H1 (cell line): ENCODE data around the gene RAD51B. TPM values are rescaled to one million over a fixed set of nuclear protein-coding genes. Genes with fewer than 3 reads are reported as not detected.
A peak's percentile ranks its signal among the peaks of the same experiment; 100 is the strongest.

Source experiments
- CTCF ChIA-PET: fragments of 300-600 bp; sonication (Branson Sonifier 250); formaldehyde crosslinking; loops from one replicate; lab custom pipeline; 2021; ENCODE audit not compliant: partially characterized antibody; lab: Charles Lee
- POLR2A ChIA-PET: fragments of 300-600 bp; sonication (Branson Sonifier 250); formaldehyde crosslinking; loops from one replicate; lab custom pipeline; 2021; ENCODE audit warnings: inconsistent platforms; ENCODE audit not compliant: partially characterized antibody; lab: Charles Lee
- DNase-seq, 2 experiments: peaks; one replicate each; pipeline versions ENCODE4 v3.0.0 to v3.0.0-alpha.2; 2010 to 2022; ENCODE audit warnings: low spot score in 2 of 2, low read depth in 1 of 2, mixed read lengths in 1 of 2
- FAIRE-seq: peaks from 2 replicates; lab custom pipeline; 2011; peaks lifted over from hg19 to GRCh38; lab: Jason Lieb, UNC
- H2AFZ ChIP-seq: 2 replicates; pipeline ENCODE4 v1.8.1; 2012; ENCODE audit warnings: low read length, inconsistent platforms
- H2AK5ac ChIP-seq: 2 replicates; pipeline ENCODE4 v1.6.1; 2013; ENCODE audit warnings: low read depth, low read length
- H2BK120ac ChIP-seq: replicated peaks from 2 replicates; pipeline ENCODE3; 2013; ENCODE audit warnings: low read depth, low read length, inconsistent platforms
- H2BK12ac ChIP-seq: 2 replicates; pipeline ENCODE4 v1.6.1; 2013; ENCODE audit warnings: low read depth, low read length
- H2BK15ac ChIP-seq: 2 replicates; pipeline ENCODE4 v1.6.1; 2013; ENCODE audit warnings: low read length
- H2BK20ac ChIP-seq: 2 replicates; pipeline ENCODE4 v1.6.1; 2013; ENCODE audit warnings: low read length
- H2BK5ac ChIP-seq: 2 replicates; pipeline ENCODE4 v1.6.1; 2013; ENCODE audit warnings: low read depth, low read length
- H3K14ac ChIP-seq: 2 replicates; pipeline ENCODE4 v1.6.1; 2013; ENCODE audit warnings: inconsistent platforms; ENCODE audit not compliant: insufficient read length
- H3K18ac ChIP-seq: 2 replicates; pipeline ENCODE4 v1.6.1; 2013; ENCODE audit warnings: low read length; ENCODE audit errors: extremely low read depth
- H3K23ac ChIP-seq: 2 replicates; pipeline ENCODE4 v1.6.1; 2013; ENCODE audit warnings: inconsistent platforms; ENCODE audit not compliant: insufficient read length
- H3K23me2 ChIP-seq: 2 replicates; pipeline ENCODE4 v1.6.1; 2013; ENCODE audit warnings: low read depth, low read length
- H3K27ac ChIP-seq: 2 replicates; pipeline ENCODE4 v1.6.1; 2011; ENCODE audit warnings: low read depth, low read length, inconsistent platforms
- H3K27me3 ChIP-seq, 4 experiments: replicated peaks in 1 of 4; 1 replicate in 1 of 4; 2 replicates in 3 of 4; pipeline versions ENCODE4 v1.6.1 to v1.8.1; 2011 to 2013; ENCODE audit warnings: low read length in 3 of 4, mild to moderate bottlenecking in 3 of 4, inconsistent platforms in 2 of 4, mixed read lengths in 2 of 4, moderate library complexity in 1 of 4; ENCODE audit not compliant: control insufficient read depth in 3 of 4, insufficient read depth in 3 of 4; ENCODE audit errors: extremely low read depth in 1 of 4
- H3K36me3 ChIP-seq, 4 experiments: 2 replicates each; pipeline versions ENCODE4 v1.6.1 to v1.8.1; 2011 to 2013; ENCODE audit warnings: mild to moderate bottlenecking in 4 of 4, low read length in 3 of 4, moderate library complexity in 2 of 4, control low read depth in 1 of 4, inconsistent platforms in 1 of 4; ENCODE audit not compliant: insufficient read depth in 4 of 4, control insufficient read depth in 2 of 4
- H3K4ac ChIP-seq: replicated peaks from 2 replicates; pipeline ENCODE3; 2013; ENCODE audit warnings: low read length, low read depth, mixed read lengths, inconsistent platforms; ENCODE audit not compliant: insufficient read length
- H3K4me1 ChIP-seq, 4 experiments: replicated peaks in 1 of 4; 1 replicate in 1 of 4; 2 replicates in 3 of 4; pipeline versions ENCODE4 v1.6.1 to v1.8.1; 2011 to 2013; ENCODE audit warnings: low read length in 3 of 4, inconsistent platforms in 2 of 4, mixed read lengths in 1 of 4; ENCODE audit not compliant: insufficient read depth in 4 of 4, control insufficient read depth in 3 of 4
- H3K4me2 ChIP-seq, 2 experiments: 2 replicates each; pipeline versions ENCODE4 v1.6.1 to v1.8.1; 2011 to 2013; ENCODE audit warnings: low read depth in 2 of 2, low read length in 2 of 2, control low read depth in 1 of 2, inconsistent platforms in 1 of 2, mild to moderate bottlenecking in 1 of 2; ENCODE audit not compliant: insufficient read depth in 1 of 2
- H3K4me3 ChIP-seq, 4 experiments: fragments of 200-600, 300-600 bp in 1 of 4; sonication (generic), shearing (Covaris generic), sonication (Bioruptor Twin) in 1 of 4; 2 replicates each; pipeline versions ENCODE4 v1.5.1 to v1.8.1; 2011 to 2016; ENCODE audit warnings: low read length in 4 of 4, low read depth in 3 of 4, control low read depth in 2 of 4, inconsistent platforms in 2 of 4, mild to moderate bottlenecking in 2 of 4, mixed read lengths in 1 of 4, moderate library complexity in 1 of 4; ENCODE audit not compliant: insufficient read depth in 2 of 4; ENCODE audit errors: extremely low read depth in 1 of 4
- H3K56ac ChIP-seq: replicated peaks from 2 replicates; pipeline ENCODE3; 2013; ENCODE audit warnings: low read depth, mild to moderate bottlenecking, mixed read lengths, low read length, inconsistent platforms; ENCODE audit not compliant: insufficient read length
- H3K79me1 ChIP-seq: 2 replicates; pipeline ENCODE4 v1.6.1; 2013; ENCODE audit warnings: low read depth, low read length, control low read depth
- H3K79me2 ChIP-seq, 2 experiments: 2 replicates each; pipeline versions ENCODE4 v1.6.1 to v1.8.1; 2012 to 2013; ENCODE audit warnings: low read length in 2 of 2, mild to moderate bottlenecking in 2 of 2, inconsistent platforms in 1 of 2; ENCODE audit not compliant: insufficient read depth in 2 of 2, control insufficient read depth in 1 of 2
- H3K9ac ChIP-seq, 4 experiments: replicated peaks in 1 of 4; 1 replicate in 1 of 4; 2 replicates in 3 of 4; pipeline versions ENCODE4 v1.6.1 to v1.8.1; 2011 to 2013; ENCODE audit warnings: low read depth in 3 of 4, low read length in 3 of 4, control low read depth in 2 of 4, mild to moderate bottlenecking in 2 of 4, moderate library complexity in 2 of 4, inconsistent platforms in 1 of 4; ENCODE audit errors: extremely low read depth in 1 of 4
- H3K9me3 ChIP-seq, 2 experiments: 2 replicates each; pipeline versions ENCODE4 v1.6.1 to v1.8.1; 2012 to 2013; ENCODE audit warnings: mild to moderate bottlenecking in 2 of 2, moderate library complexity in 2 of 2, control low read depth in 1 of 2, inconsistent platforms in 1 of 2, low read depth in 1 of 2, low read length in 1 of 2, mixed read lengths in 1 of 2; ENCODE audit not compliant: insufficient read depth in 2 of 2
- H4K20me1 ChIP-seq, 2 experiments: replicated peaks in 1 of 2; 2 replicates each; pipeline versions ENCODE3 to v1.8.1; 2011 to 2013; ENCODE audit warnings: inconsistent platforms in 2 of 2, low read length in 2 of 2, mild to moderate bottlenecking in 1 of 2; ENCODE audit not compliant: insufficient read depth in 2 of 2, control insufficient read depth in 1 of 2
- H4K5ac ChIP-seq: 2 replicates; pipeline ENCODE4 v1.6.1; 2013; ENCODE audit warnings: low read length, low read depth, mixed read lengths, inconsistent platforms; ENCODE audit not compliant: insufficient read length
- H4K8ac ChIP-seq: 2 replicates; pipeline ENCODE4 v1.8.0; 2013; ENCODE audit warnings: mild to moderate bottlenecking, moderate library complexity, low read length, inconsistent platforms; ENCODE audit not compliant: insufficient read depth; ENCODE audit errors: extremely low read depth
- H4K91ac ChIP-seq: replicated peaks from 2 replicates; pipeline ENCODE3; 2013; ENCODE audit warnings: low read length, mixed read lengths, inconsistent platforms; ENCODE audit not compliant: insufficient read length
- RXRA ChIP-seq: IDR thresholded peaks from 2 replicates; pipeline ENCODE4 v1.6.1; 2011; ENCODE audit warnings: low read depth, mild to moderate bottlenecking, low read length, moderate library complexity; ENCODE audit not compliant: insufficient read depth
- WGBS, 2 experiments: shearing (Covaris generic) in 1 of 2; methylation state at CpG; one replicate each; pipeline versions ENCODE4 v1.1.6 to v1.1.7; 2013 to 2015; ENCODE audit warnings: low lambda C conversion rate in 2 of 2, mixed read lengths in 2 of 2, inconsistent platforms in 1 of 2, low coverage in 1 of 2, missing lambda C conversion rate in 1 of 2; ENCODE audit not compliant: insufficient replicate concordance in 2 of 2, insufficient coverage in 1 of 2, insufficient read length in 1 of 2; ENCODE audit errors: extremely low coverage in 1 of 2, missing lambda C conversion rate in 1 of 2; 5-methylcytosine and 5-hydroxymethylcytosine counted together
- polyA plus RNA-seq, 7 experiments: library from polyadenylated mRNA; depleted of rRNA in 3 of 7; stranded (reverse) in 5 of 7; unstranded in 2 of 7; fragments of >200 nt in 5 of 7; fragments of 200-250 nt in 2 of 7; gene quantifications; 1 replicate in 5 of 7; 2 replicates in 1 of 7; 4 replicates in 1 of 7; pipeline versions ENCODE4 v1.2.1 to v1.2.3, GENCODE V29; 2011 to 2013; ENCODE audit warnings: missing spikeins in 2 of 7, mixed read lengths in 2 of 7
- total RNA-seq: library from RNA; stranded (reverse); fragmentation: NEBNext Ultra II Directional; extraction: Animal tissue kit (Norgen Biotek cat#: 25700); gene quantifications from 2 replicates; pipeline ENCODE4 v1.2.1, GENCODE V29; 2021

Gene RAD51B
- total and polyA plus RNA-seq, 2 of the 8 experiments (the other 6 are each of a cell fraction or from before 2014, with no cell fraction given) = 3.9 to 14.9 TPM

- H3K9ac ChIP-seq = no peak overlapping the region
- no peak overlapping the region for H3K4me2 ChIP-seq
- H2BK20ac ChIP-seq = no peak overlapping the region
- no peak for DNase-seq
- H3K4me1 ChIP-seq = peaks cover 4 to 16% (median 10%) of the 10 kb centered on the region in 4 experiments
- H2BK120ac ChIP-seq = no peak overlapping the region
- no peaks in the 10 kb centered on the region for H3K79me2 ChIP-seq
- ChIA-PET CTCF (no interaction called here), POLR2A (interaction anchor here (0.6 kb wide), 1 partner anchor 16 kb away, joined by 3 read pairs; no protein-coding TSS in a partner anchor)
- no peak overlapping the region for H3K4me3 ChIP-seq
- no peaks in the 10 kb centered on the region for H3K23me2 ChIP-seq
- H3K14ac ChIP-seq = no peak overlapping the region
- H4K8ac ChIP-seq = no peak overlapping the region
- no peaks in the 10 kb centered on the region for H4K20me1 ChIP-seq
- no peak overlapping the region for H3K56ac ChIP-seq
- no peak overlapping the region for H4K5ac ChIP-seq
- H3K27me3 ChIP-seq = 0 out of 7 replicates have a peak, but pooled peaks cover 0 to 2% (median 0%) of the 10 kb centered on the region in 4 experiments
- H3K4ac ChIP-seq = no peak overlapping the region
- H2BK12ac ChIP-seq = no peak overlapping the region
- TF ChIP-seq RXRA = no peak
- no peak overlapping the region for H2AK5ac ChIP-seq
- no peak overlapping the region for H3K27ac ChIP-seq
- H3K9me3 ChIP-seq = no peaks in the 10 kb centered on the region; a peak in 1 of 4 replicates
- no peak overlapping the region for H2BK5ac ChIP-seq
- H2AFZ ChIP-seq = no peak overlapping the region
- WGBS, 2 experiments = 84% methylated on average over 8 of the region's 8 CpGs; no CpG with 5 or more reads in 1 of the 2 experiments
- H4K91ac ChIP-seq = no peak overlapping the region
- H3K23ac ChIP-seq = no peak overlapping the region
- FAIRE-seq = no peak
- H3K79me1 ChIP-seq = no peaks in the 10 kb centered on the region
- no peaks in the 10 kb centered on the region for H3K36me3 ChIP-seq
- H2BK15ac ChIP-seq = 0 out of 2 replicates have a peak overlapping the region, but pooled peaks have one; percentile 90
- H3K18ac ChIP-seq = no peak overlapping the region
Observed at GRCh38 chr14:68686724-68687123, 867.1 kb downstream of the RAD51B start.
